Natural killer cell (primary cell): Measurements from ENCODE around the gene ELMO1. TPM values are rescaled to one million over a fixed set of nuclear protein-coding genes. Genes with fewer than 3 reads are reported as not detected.
A peak's percentile ranks its signal among the peaks of the same experiment; 100 is the strongest.

ENCODE experiments used
- ATAC-seq, 3 donors: fragments of 150-1000 bp in 2 of 3; fragments of 200-7000 bp in 1 of 3; cut with Tn5 transposase; 1 replicate in 1 of 3; 2 replicates in 2 of 3; pipeline ENCODE4 v1.10.0; 2021; ENCODE audit warnings: mild to moderate bottlenecking in 2 of 3, moderate library complexity in 2 of 3
- DNase-seq, 2 donors: peaks; one replicate each; pipeline versions ENCODE4 v3.0.0 to v3.0.0-alpha.2; 2013 to 2021; ENCODE audit warnings: mixed read lengths in 1 of 2
- H3K27ac ChIP-seq: one replicate; pipeline ENCODE4 v1.5.1; 2013; ENCODE audit warnings: mild to moderate bottlenecking, low read length
- H3K27me3 ChIP-seq: one replicate; pipeline ENCODE4 v1.6.1; 2013; ENCODE audit warnings: low read length; ENCODE audit not compliant: control insufficient read depth, insufficient read depth
- H3K36me3 ChIP-seq: one replicate; pipeline ENCODE4 v1.6.1; 2013; ENCODE audit warnings: low read length; ENCODE audit not compliant: control insufficient read depth, insufficient read depth
- H3K4me1 ChIP-seq: one replicate; pipeline ENCODE4 v1.6.1; 2013; ENCODE audit warnings: low read length; ENCODE audit not compliant: control insufficient read depth, insufficient read depth
- H3K4me3 ChIP-seq: one replicate; pipeline ENCODE4 v1.5.1; 2013; ENCODE audit warnings: low read length
- H3K9me3 ChIP-seq: one replicate; pipeline ENCODE4 v1.6.1; 2013; ENCODE audit warnings: low read length; ENCODE audit not compliant: control insufficient read depth, insufficient read depth
- H3K27ac Mint-ChIP-seq, 2 donors: one replicate each; pipeline ENCODE4 v1.8.0; 2022; ENCODE audit warnings: mild to moderate bottlenecking in 2 of 2, mixed read lengths in 2 of 2, moderate library complexity in 1 of 2
- H3K27me3 Mint-ChIP-seq, 2 donors: one replicate each; pipeline ENCODE4 v1.8.0; 2022; ENCODE audit warnings: low read depth in 2 of 2, mixed read lengths in 2 of 2
- H3K36me3 Mint-ChIP-seq: one replicate; pipeline ENCODE4 v1.8.0; 2022; ENCODE audit warnings: mixed read lengths
- H3K4me1 Mint-ChIP-seq, 2 donors: one replicate each; pipeline ENCODE4 v1.8.0; 2022; ENCODE audit warnings: mixed read lengths in 2 of 2
- H3K4me3 Mint-ChIP-seq: one replicate; pipeline ENCODE4 v1.8.0; 2022; ENCODE audit warnings: mild to moderate bottlenecking, moderate library complexity, mixed read lengths
- H3K9me3 Mint-ChIP-seq, 2 donors: one replicate each; pipeline ENCODE4 v1.8.0; 2022; ENCODE audit warnings: mixed read lengths in 2 of 2
- WGBS: methylation state at CpG from one replicate; pipeline ENCODE4 v1.1.7; 2013; ENCODE audit warnings: missing lambda C conversion rate; ENCODE audit not compliant: insufficient coverage; 5-methylcytosine and 5-hydroxymethylcytosine counted together
- intact Hi-C: fragments of 100-400 bp; cut with micrococcal nuclease; formaldehyde crosslinking; loops from one replicate; pipeline ENCODE4 v1.14.2; 2022
- total RNA-seq, 4 donors: library from RNA; stranded (reverse); fragments of 120-200 nt in 1 of 4; gene quantifications; one replicate each; pipeline versions ENCODE4 v1.2.3 to v1.2.4, GENCODE V29; 2013 to 2022
- TF ChIP-seq, protein P1 (sequence below): fragments of 200-600 bp; IDR thresholded peaks from one replicate; pipeline ENCODE4 v1.8.0; 2022; ENCODE audit warnings: antibody characterized with exemption

Gene ELMO1
- total RNA-seq, 3 donors from 2014 or later (not counting 1 experiment from before 2014, with no cell fraction given), result 127 to 147 (median 130) TPM

DNA sequence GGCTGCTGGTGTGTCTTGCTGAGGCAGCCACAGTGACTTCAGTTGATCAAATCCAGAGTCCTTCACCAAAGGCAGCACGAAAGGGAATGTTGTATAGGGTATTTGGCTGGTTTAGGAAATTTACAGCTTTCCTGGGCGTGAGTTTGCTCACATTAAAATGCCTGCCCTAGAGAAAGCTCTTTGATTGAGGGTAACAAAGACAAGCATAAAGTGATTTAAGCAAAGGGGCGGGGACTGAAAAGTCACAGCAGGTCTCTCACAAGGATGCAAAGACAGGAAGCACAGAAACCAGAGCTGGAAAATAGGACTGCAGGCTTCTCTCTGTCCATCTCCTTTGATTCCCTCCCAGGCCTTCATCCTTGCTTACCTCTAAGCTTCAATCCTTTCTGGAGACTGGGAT, 139.2 kb downstream of the ELMO1 start:
- Histone ChIP-seq H3K27ac (no peak overlapping the region), H3K36me3 (peaks cover 14% of the 10 kb centered on the region), H3K4me3 (no peak overlapping the region), H3K4me1 (peaks cover 14% of the 10 kb centered on the region), H3K27me3 (no peaks in the 10 kb centered on the region), H3K9me3 (no peaks in the 10 kb centered on the region)
- TF ChIP-seq, protein P1, sequence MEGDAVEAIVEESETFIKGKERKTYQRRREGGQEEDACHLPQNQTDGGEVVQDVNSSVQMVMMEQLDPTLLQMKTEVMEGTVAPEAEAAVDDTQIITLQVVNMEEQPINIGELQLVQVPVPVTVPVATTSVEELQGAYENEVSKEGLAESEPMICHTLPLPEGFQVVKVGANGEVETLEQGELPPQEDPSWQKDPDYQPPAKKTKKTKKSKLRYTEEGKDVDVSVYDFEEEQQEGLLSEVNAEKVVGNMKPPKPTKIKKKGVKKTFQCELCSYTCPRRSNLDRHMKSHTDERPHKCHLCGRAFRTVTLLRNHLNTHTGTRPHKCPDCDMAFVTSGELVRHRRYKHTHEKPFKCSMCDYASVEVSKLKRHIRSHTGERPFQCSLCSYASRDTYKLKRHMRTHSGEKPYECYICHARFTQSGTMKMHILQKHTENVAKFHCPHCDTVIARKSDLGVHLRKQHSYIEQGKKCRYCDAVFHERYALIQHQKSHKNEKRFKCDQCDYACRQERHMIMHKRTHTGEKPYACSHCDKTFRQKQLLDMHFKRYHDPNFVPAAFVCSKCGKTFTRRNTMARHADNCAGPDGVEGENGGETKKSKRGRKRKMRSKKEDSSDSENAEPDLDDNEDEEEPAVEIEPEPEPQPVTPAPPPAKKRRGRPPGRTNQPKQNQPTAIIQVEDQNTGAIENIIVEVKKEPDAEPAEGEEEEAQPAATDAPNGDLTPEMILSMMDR, result no peak
- Mint-ChIP-seq H3K4me3 (peak overlapping the region; percentile 11), H3K27ac (peak overlapping the region in 1 of 2 donors; percentile 56), H3K4me1 (peaks cover 52 to 65% of the 10 kb centered on the region in 2 donors), H3K9me3 (no peaks in the 10 kb centered on the region), H3K27me3 (no peaks in the 10 kb centered on the region), H3K36me3 (no peaks in the 10 kb centered on the region)
- 95% methylated on average over 3 of the region's 3 CpGs for WGBS
- intact Hi-C loops, result no loop called here
- DNase-seq, result no peak
- no peak for ATAC-seq

DNA sequence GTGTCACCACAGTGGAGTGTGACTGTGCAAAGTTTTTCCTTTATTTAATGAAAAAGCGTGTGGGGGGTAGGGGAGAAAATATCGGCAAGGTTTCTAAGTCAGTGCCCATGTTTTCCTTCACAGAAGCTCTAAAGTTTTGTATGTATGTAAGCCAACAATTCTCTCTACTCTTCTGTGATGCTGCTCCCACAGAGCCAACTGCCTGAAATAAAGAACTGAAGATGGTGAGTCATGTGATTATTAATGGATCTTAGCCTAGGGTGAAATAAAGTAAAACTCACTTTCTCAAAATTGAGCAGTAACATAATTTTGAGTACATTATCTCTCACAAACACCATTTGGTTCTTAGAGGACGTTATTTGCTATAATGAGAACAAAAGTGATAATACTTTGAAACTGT, 143.7 kb downstream of the ELMO1 start:
- H3K36me3 ChIP-seq, result peaks cover 18% of the 10 kb centered on the region
- H3K27ac Mint-ChIP-seq, result no peak overlapping the region
- H3K4me3 Mint-ChIP-seq, result no peak overlapping the region
- H3K4me3 ChIP-seq, result no peak overlapping the region
- DNase-seq (no peak), ATAC-seq (no peak)
- H3K4me1 Mint-ChIP-seq, result peaks cover 37 to 39% of the 10 kb centered on the region in 2 donors
- H3K4me1 ChIP-seq, result peaks cover 7% of the 10 kb centered on the region
- intact Hi-C loops, result no loop called here
- no peaks in the 10 kb centered on the region for H3K9me3 ChIP-seq
- TF ChIP-seq, protein P1, result no peak
- 100% methylated on average over 1 of the region's 3 CpGs for WGBS
- no peaks in the 10 kb centered on the region for H3K9me3 Mint-ChIP-seq
- no peaks in the 10 kb centered on the region for H3K36me3 Mint-ChIP-seq
- no peaks in the 10 kb centered on the region for H3K27me3 ChIP-seq
- H3K27ac ChIP-seq, result no peak overlapping the region
- no peaks in the 10 kb centered on the region for H3K27me3 Mint-ChIP-seq

DNA sequence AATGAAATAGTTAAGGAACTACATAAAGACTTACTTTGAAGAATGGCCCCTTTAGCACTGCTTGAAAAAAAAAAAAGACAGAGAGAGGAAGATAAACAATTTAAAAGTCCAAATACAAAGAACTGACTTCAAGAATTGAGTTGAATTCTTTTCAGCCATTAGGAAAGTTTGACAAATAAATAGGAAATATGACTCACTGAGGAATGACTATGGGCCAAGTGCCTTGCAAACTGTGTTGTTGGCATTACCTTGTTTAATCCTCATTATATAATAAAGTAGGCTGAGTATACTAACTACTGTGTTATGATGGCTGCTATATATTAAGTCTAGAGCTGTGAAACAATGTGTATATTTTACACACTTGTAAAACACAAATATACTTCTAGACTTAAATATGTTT, 151.1 kb downstream of the ELMO1 start:
- H3K36me3 Mint-ChIP-seq, result no peaks in the 10 kb centered on the region
- no peaks in the 10 kb centered on the region for H3K9me3 Mint-ChIP-seq
- H3K27me3 ChIP-seq, result no peaks in the 10 kb centered on the region
- ATAC-seq (no peak), DNase-seq (no peak)
- H3K36me3 ChIP-seq, result peaks cover 4% of the 10 kb centered on the region
- H3K27me3 Mint-ChIP-seq, result no peaks in the 10 kb centered on the region
- H3K9me3 ChIP-seq, result no peaks in the 10 kb centered on the region
- no peak overlapping the region for H3K27ac ChIP-seq
- no peak overlapping the region for H3K4me3 ChIP-seq
- H3K4me3 Mint-ChIP-seq, result no peak overlapping the region
- no peaks in the 10 kb centered on the region for H3K4me1 ChIP-seq
- no peak overlapping the region for H3K27ac Mint-ChIP-seq
- intact Hi-C loops, result no loop called here
- TF ChIP-seq, protein P1, result no peak
- peaks cover 5 to 6% of the 10 kb centered on the region in 2 donors for H3K4me1 Mint-ChIP-seq

DNA sequence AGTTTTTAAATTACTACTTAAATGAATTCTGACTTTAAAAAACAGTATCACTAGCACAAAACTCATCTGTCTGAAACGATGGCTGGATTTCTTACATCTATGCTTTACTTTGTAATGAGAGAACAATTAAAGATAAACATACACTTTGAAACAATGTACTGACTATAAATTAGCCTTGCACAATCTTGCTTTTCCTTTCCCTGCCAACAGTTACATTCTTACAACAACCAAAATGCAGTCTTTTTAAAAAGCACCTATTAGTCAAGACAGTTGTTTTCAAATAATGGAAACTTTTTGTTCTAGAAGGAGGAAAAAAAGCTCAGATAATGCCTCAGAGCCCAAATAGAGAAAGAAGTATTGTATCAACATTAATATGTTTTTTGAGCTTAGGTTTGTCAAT, 153.3 kb downstream of the ELMO1 start:
- ATAC-seq (no peak), DNase-seq (no peak)
- Histone ChIP-seq H3K9me3 (no peaks in the 10 kb centered on the region), H3K4me1 (no peaks in the 10 kb centered on the region), H3K27me3 (no peaks in the 10 kb centered on the region), H3K36me3 (no peaks in the 10 kb centered on the region), H3K27ac (no peak overlapping the region), H3K4me3 (no peak overlapping the region)
- Mint-ChIP-seq H3K4me1 (peaks cover 0 to 6% of the 10 kb centered on the region in 2 donors), H3K36me3 (no peaks in the 10 kb centered on the region), H3K27me3 (no peaks in the 10 kb centered on the region), H3K9me3 (no peaks in the 10 kb centered on the region), H3K4me3 (no peak overlapping the region), H3K27ac (no peak overlapping the region)
- no CpG with 5 or more reads among the region's 1 CpG for WGBS
- intact Hi-C loops, result no loop called here
- TF ChIP-seq, protein P1, result no peak
